Cardiac fibroblast (primary cell): ENCODE data around the gene SIDT2.
"Not testable (repeated sequence)": the region's sequence is repeated elsewhere in the genome, so short reads cannot be mapped to it uniquely, and the experiment has no call there.

Source experiments
- DNase-seq, 2 donors: peaks; one replicate each; pipeline versions ENCODE4 v3.0.0 to v3.0.0-alpha.2; 2010; ENCODE audit warnings: low read depth in 2 of 2
- H3K4me3 ChIP-seq, 2 donors: replicated peaks in 1 of 2; 1 replicate in 1 of 2; 2 replicates in 1 of 2; pipeline ENCODE4 v1.5.1; 2011; ENCODE audit warnings: low read depth in 2 of 2, low read length in 2 of 2, mild to moderate bottlenecking in 2 of 2, moderate library complexity in 1 of 2
- TF ChIP-seq, protein P1 (sequence below): IDR thresholded peaks from one replicate; pipeline ENCODE4 v1.5.1; 2011; ENCODE audit warnings: low read depth, mild to moderate bottlenecking, low read length, inconsistent platforms

Gene SIDT2

GRCh38 chr11:117178210-117179034 is at the start of gene SIDT2:
Gene SIDT2 (plus strand): TSS chr11:117178743. CDS start chr11:117179264, 521 bp downstream.
- H3K4me3 ChIP-seq, result peak within 1 kb of the TSS; percentile 81
- TF ChIP-seq, protein P1, sequence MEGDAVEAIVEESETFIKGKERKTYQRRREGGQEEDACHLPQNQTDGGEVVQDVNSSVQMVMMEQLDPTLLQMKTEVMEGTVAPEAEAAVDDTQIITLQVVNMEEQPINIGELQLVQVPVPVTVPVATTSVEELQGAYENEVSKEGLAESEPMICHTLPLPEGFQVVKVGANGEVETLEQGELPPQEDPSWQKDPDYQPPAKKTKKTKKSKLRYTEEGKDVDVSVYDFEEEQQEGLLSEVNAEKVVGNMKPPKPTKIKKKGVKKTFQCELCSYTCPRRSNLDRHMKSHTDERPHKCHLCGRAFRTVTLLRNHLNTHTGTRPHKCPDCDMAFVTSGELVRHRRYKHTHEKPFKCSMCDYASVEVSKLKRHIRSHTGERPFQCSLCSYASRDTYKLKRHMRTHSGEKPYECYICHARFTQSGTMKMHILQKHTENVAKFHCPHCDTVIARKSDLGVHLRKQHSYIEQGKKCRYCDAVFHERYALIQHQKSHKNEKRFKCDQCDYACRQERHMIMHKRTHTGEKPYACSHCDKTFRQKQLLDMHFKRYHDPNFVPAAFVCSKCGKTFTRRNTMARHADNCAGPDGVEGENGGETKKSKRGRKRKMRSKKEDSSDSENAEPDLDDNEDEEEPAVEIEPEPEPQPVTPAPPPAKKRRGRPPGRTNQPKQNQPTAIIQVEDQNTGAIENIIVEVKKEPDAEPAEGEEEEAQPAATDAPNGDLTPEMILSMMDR, result no peak
- DNase-seq, result peak; percentile 91 to 96

- DNase-seq, result not testable (repeated sequence)
Measured at GRCh38 chr11:117130396-117130795, 48.1 kb upstream of the SIDT2 start.

DNA sequence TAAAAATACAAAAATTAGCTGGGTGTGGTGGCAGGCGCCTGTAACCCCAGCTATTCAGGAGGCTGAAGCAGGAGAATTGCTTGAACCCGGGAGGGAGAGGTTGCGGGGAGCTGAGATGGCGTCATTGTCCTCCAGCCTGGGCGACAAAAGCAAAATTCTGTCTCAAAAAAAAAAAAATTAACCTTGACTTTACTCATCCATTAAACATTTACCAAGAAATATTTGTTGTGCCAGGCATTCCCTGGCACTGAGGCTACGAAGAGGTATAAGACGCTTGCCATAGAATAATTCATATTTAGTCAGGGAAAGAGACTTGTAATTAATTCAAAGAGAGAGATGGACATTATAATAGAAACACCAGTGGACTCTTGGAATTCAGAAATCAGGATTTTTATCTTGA is 47.7 kb upstream of the SIDT2 start:
- DNase-seq, result no peak
- TF ChIP-seq, protein P1, result no peak
- H3K4me3 ChIP-seq, result no peak overlapping the region

More at GRCh38 chr11:117130396-117130795, 48.1 kb upstream of the SIDT2 start:
- H3K4me3 ChIP-seq, result not testable (repeated sequence)

DNA sequence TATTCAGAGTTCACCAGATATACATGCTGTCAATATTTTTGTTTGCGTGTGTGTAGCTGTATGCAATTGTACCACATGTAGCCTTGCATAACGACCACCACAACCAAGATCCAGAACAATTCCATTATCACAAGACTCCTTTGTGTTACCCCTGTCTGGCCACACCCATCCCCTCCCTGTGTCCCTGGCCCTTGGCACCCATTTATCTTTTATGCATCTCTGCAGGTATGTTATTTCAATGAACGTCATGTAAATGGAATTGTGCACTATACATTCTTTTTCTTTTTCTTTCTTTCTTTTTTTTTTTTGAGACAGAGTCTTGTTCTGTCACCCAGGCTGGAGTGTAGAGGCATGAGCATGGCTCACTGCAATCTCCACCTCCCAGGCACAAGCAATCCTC is 44.1 kb upstream of the SIDT2 start:
- no peak overlapping the region for H3K4me3 ChIP-seq
- TF ChIP-seq, protein P1, result no peak
- DNase-seq, result no peak

GRCh38 chr11:117134979-117135378 is 43.6 kb upstream of the SIDT2 start:
- DNase-seq, H3K4me3 ChIP-seq: not testable (repeated sequence)

DNA sequence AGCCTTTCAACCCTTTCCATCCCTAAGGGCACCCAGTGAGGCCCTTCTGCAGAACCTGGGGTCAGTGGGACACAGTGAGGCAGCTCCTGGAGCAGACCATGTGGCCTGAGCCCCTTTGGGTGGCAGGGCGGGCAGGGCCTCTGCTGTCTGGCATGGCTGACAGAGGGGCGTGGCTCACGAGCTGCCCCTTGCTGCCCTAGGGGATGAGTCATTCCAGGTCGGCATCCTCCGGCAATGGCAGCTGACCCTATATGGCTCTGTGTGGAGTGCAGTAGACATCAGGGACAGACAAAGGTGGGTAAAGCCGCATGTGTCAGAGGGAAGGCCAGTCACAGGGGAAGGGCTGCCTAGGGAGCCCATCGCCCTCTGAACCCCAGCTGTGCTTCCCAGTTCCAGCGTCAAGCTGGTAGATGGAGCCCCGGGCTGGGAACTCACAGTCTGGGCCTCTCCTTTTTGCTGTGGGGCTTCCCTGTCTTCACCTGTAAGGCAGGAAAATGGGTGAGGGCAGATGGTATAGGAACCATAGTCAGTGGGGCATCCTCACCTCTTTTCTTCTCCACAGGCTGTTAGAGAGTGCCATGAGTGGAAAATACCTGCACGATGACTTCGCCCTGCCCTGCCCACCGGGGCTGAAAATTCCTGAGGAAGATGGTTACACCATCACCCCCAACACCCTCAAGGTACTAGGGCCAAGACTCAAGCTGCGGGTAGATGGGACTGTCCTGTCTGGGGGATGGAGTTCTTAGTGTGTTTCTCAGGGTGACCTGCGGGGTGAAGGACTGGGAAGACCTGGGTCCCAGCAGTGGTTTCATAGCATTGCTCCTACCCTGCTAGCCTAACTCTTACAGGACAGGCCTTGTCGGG is 41.1 kb upstream of the SIDT2 start:
- not testable (repeated sequence) for DNase-seq

DNA sequence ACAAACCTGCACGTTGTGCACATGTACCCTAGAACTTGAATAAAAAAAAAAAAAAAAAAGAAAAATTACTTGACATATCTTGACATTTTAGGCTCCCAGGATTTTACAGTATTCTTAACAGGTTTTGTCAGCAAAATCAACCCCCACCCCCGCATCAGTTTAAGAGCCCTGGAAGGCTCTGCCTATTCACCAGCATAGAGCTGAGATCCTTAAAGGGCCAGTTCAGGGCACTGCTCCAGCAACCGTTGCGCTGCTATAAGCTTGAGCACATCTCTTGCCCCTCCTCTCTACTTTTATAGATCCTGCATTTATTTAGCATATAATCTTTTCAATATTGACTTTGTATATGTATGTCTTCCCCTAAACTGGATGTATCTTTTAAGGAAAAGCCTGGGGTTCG is 35.2 kb upstream of the SIDT2 start:
- TF ChIP-seq, protein P1, result no peak
- DNase-seq, result peak; percentile 59 to 62
- H3K4me3 ChIP-seq, result peak overlapping the region; percentile 74 to 84

More for the DNA sequence above, 41.1 kb upstream of the SIDT2 start:
- H3K4me3 ChIP-seq, result not testable (repeated sequence)

- peak within 1 kb of the TSS; percentile 74 to 84 for H3K4me3 ChIP-seq
- peak; percentile 93 to 94 for DNase-seq
- TF ChIP-seq, protein P1, result no peak
Measured at GRCh38 chr11:117143871-117144476, 34.6 kb upstream of the SIDT2 start, which contains the start of gene PAFAH1B2. Gene PAFAH1B2 (plus strand): TSS chr11:117144287. CDS start chr11:117152448, 8,161 bp downstream.
